ENCODE results near the gene CCRL2.

DNA sequence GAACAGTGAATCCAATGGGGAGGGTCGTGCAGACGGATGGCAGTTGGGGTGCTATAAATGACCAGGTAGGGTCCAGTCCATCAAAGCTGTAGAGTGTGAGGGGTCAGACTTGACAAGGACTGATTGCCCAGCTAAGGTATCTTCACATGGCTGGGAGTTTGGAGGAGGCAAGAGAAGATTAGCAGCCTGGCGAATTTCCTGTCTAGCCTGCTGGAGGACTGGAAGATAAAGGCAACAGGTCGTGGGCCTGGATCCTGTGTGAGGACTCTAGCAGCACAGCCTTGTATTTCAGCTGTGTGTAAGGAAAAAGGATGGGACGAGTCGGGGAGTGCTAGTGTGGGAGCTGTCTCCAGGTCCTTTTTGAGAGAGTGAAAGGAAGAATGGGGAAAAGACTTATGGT is 17.8 kb upstream of the CCRL2 start:
- TF ChIP-seq, protein P1, sequence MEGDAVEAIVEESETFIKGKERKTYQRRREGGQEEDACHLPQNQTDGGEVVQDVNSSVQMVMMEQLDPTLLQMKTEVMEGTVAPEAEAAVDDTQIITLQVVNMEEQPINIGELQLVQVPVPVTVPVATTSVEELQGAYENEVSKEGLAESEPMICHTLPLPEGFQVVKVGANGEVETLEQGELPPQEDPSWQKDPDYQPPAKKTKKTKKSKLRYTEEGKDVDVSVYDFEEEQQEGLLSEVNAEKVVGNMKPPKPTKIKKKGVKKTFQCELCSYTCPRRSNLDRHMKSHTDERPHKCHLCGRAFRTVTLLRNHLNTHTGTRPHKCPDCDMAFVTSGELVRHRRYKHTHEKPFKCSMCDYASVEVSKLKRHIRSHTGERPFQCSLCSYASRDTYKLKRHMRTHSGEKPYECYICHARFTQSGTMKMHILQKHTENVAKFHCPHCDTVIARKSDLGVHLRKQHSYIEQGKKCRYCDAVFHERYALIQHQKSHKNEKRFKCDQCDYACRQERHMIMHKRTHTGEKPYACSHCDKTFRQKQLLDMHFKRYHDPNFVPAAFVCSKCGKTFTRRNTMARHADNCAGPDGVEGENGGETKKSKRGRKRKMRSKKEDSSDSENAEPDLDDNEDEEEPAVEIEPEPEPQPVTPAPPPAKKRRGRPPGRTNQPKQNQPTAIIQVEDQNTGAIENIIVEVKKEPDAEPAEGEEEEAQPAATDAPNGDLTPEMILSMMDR (IDR thresholded peaks at IDR 0.05; ENCODE audit: poor library complexity, severe bottlenecking): no peak
- no peak for TF ChIP-seq EP300 (conservative IDR thresholded peaks at IDR 0.05; ENCODE audit: poor library complexity, severe bottlenecking)

All from neural cell (in vitro differentiated cells).